CD4-positive, alpha-beta T cell treated with Interleukin-10 for 1 hour (primary cell): ENCODE measurements around the gene UGGT2.
"Not testable (repeated sequence)": the region's sequence is repeated elsewhere in the genome, so short reads cannot be mapped to it uniquely, and the experiment has no call there.

ENCODE experiments used
- DNase-seq: peaks from one replicate; pipeline ENCODE4 v3.0.0-alpha.2; 2020

Gene UGGT2

DNA sequence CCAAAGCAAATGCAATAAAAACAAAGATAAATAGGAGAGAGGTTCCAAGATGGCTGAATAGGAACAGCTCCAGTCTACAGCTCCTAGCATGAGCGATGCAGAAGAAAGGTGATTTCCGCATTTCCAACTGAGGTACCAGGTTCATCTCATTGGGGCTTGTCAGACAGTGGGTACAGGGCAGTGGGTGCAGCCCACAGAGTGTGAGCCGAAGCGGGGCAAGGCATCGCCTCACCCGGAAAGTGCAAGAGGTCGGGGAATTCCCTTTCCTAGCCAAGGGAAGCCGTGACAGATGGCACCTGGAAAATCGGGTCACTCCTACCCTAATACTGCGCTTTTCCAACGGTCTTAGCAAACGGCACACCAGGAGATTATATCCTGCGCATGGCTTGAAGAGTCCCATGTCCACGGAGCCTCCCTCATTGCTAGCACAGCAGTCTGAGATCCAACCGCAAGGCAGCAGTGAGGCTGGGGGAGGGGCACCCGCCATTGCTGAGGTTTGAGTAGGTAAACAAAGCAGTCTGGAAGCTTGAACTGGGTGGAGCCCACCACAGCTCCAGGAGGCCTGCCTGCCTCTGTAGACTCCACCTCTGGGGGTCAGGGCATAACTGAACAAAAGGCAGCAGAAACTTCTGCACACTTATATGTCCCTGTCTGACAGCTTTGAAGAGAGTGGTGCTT lies 6.6 kb downstream of the UGGT2 start:
- not testable (repeated sequence) for DNase-seq

DNA sequence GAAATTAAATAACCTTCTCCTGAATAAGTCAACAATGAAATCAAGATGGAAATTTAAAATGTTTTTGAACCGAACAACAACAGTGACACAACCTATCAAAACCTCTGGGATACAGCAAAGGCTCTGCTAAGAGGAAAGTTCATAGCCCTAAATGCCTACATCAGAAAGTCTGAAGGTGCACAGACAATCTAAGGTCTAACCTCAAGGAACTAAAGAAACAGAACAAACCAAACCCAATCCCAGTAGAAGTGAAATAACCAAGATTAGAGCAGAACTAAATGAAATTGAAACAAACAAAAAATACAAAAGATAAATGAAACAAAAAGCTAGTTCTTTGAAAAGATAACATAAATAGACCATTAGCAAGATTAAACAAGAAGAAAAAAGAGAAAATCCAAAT lies 9.0 kb downstream of the UGGT2 start:
- DNase-seq, result no peak

DNA sequence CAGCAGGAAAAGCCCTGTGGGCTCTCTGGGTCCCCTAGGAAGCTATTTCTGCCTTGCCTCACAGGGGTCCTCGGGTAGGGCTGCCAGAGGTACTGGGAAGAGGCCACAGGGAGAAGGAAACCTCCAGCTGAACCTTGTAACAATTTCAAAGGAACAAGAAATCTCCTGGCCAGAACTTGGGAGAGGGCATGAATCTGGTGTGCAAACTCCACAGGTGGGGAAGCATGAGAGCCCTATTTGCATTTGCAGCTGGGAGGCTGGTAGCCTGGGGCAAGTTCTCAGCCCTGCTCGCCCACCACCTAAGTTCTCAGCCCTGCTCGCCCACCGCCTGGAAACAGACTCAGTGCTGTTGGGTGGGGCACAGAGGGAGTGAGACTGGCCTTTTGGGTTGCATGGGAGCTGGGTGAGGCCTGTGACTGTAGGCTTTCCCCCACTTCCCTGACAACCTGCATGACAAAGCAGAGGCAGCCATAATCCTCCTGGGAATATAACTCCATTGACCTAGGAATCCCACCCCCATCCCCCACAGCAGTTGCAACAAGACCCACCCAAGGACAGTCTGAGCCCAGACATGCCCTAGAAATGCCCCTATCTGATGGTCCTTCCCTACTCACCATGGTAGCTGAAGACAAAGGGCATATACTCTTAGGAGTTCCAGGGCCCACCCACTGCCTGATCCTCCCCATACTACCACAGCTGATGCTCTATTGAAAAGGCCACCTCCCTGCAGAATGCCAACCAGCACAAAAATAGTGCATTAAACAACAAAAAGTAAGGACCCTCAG lies 11.7 kb downstream of the UGGT2 start:
- no peak for DNase-seq

DNA sequence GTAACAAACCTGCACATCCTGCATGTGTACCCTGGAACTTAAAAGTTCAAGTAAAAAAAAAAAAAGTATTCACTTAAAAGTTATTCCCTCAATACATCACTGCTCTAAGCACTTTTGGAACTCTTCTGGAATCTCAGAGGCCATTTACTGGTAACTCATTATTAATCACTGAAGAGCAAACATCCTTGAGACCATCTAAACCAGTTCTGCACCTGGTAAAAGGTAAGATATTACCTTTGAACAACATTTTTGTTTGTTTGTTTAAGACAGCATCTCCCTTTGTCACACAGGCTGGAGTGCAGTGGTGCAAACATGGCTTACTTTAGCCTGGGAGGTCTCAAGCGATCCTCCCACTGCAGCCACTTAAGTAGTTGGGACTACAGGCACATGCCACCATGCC lies 16.7 kb downstream of the UGGT2 start:
- no peak for DNase-seq

DNA sequence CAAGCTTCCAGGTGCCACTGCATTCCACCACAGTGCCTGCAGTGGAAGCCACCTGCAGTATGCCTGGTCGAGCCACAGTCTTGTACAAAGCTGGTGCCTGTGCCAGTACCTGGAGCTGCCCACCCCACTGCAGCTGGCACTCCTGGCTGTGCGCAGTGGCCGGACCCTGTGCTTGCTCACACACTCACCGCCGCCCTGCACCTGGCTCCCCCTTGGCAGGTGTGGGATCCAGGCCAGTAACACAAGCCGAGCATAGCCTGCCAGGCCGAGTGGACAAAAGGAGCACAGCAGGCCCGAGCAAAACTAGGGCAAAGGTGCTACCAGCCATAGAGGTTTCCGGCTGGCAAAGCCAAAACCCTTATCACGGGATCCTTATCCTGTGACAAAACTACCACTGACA lies 18.5 kb downstream of the UGGT2 start:
- DNase-seq, result no peak

DNA sequence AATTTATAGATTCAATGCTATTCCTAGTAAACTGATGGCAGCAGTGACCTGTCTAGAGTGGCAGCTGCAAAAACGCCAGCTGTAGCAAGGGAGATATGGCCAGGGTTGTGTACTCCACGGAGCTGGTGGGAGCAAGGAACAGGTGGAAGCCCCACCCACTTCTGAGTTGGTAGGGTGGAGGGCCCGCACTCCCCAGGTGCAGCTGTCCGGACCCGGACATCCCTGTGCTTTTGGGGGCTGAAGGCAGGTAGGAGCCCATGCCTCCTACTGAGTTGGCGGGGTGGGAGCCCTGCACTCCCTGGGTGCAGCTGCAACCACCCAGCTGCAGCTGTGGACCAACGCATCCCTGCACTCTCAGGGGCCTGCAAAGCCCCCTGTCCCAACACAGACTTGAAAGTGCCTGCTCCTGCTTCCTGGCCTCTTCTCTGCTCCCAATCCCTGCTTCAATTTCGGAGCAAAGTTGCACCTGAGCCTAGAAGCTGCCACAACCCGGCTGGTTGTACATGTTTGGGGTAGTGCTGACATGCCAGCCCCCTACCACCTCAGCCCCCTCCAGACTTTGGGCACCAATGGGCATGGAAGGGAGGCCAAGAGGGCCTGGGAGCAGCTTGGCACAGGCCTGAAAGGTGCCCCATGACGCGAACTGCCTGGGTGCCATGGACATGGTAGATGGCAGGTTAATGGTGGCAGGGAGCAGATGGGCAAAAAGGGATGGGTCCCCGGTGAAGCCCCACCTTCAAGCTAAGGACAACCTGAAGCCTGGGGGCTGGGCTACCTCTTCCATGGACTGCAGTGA lies 19.8 kb downstream of the UGGT2 start:
- DNase-seq, result no peak

DNA sequence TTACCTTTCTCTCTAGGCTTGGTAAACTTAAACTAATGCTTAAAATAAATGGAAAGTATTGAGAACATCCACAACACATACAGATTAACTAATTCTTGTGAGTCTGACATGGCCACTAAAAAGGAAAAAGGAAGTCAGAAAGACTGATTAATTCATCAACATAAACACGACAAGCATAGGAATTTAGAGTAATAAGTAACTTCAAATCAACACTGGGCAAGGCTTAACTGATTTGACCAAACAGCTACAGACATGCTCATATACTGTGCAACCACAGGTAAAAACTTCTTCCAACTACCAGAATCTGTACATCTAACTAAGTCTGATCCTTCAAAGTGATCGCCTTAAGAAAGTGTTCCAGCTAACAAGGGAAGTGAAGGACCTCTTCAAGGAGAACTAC lies 20.5 kb downstream of the UGGT2 start:
- no peak for DNase-seq

DNA sequence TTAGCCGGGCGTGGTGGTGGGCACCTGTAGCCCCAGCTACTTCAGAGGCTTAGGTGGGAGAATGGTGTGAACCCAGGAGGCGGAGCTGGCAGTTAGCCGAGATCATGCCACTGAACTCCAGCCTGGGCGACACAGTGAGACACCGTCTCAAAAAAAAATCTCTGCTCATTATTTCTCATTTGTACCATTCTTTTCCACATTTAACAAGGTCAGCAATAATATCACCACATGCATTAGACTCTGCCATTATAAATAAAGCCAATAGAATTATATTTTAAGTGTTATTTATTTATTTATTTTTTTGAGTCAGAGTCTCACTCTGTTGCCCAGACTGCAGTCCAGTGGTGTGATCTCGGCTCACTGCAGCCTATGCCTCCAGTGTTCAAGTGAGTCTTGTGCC lies 24.2 kb downstream of the UGGT2 start:
- DNase-seq, result no peak

DNA sequence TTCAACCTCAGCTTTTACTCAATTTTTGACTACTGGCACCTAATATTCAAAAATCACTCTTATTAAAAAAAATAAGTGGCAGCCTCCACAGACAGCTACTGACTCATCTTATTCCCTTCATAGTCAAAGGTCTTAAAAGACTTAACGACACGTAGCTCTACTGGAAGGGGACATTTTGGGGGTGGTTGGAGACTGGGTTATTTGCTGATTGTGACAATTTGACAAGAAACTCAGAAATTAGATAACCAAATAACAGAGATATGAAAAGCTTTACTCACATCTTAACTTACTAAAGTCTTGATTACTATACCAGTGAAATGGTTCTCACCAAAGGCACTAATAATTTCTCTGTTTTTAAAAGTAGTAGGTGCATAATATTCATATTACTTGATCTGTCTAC lies 25.7 kb downstream of the UGGT2 start:
- no peak for DNase-seq

DNA sequence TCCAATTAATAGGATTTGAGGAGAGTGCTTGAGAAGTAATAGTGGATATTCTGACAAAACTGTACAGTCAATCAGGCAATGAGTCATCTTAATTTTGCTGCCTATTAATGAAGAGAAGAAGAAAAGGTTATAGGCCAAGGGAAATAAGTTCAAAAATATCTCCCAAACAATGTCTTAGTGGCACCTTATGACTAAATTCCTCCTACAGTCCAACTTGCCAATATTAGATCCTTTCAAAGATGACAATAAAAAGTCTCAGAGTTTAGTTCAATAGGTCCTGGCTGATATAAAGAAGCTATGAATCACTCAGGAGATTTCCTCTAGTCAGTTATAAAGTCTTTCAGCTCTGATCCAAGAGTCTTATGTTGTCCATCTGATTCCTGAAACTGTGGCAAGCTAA lies 27.9 kb downstream of the UGGT2 start:
- DNase-seq, result no peak

DNA sequence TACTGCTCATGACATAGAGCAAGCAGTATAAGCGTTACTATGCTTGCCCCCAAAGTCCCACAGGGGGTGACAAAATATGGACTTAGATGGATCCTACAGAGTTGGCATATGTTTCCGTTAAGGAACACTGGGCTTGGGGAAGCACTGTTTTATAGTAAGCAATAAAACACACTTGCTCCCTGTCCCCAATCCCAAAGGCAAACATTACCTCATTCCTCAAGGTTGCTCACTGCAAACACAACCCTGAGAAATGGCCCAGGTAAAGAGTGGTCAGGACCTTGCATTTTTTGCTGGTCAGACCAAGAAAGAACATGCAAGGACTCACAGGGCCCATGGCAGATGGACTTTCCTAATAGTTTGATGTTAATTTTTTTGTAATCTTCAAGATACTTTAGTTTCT lies 32.3 kb downstream of the UGGT2 start:
- DNase-seq, result no peak

DNA sequence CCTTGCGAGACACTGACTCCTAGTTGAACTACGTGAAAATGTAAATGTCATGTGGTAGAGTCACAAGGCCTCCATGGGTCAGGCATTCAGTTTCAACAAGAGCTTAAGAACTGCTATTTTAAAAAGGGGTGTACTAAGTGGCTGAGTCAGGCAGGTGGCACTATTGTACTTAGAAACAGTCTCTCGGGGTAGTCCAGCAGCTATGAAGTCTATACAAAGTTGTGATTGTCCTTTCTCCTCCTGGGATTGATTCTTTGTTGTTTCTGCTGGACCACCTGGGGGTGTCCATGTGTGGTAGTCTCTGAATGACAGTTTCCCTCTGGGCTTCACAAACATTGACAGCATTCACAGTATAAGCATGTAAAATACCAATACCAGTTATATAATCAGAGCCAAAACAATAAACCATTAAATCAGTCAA lies 33.0 kb downstream of the UGGT2 start:
- no peak for DNase-seq

DNA sequence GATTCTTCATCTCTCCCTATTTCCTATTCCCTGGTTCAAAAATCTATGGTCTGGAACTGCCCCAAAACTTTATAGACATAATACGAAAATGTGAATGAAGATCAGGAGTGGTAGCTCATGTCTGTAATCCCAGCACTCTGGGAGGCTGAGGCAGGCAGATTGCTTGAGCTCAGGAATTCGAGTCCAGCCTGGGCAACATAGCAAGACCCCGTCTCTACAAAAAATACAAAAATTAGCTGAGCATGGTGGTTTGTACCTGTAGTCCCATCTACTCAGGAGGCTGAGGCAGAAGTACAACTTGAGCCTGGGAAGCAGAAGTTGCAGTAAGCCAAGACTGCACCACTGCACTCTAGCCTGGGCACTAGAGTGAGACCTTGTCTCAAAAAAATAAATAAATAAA lies 35.1 kb downstream of the UGGT2 start:
- no peak for DNase-seq

DNA sequence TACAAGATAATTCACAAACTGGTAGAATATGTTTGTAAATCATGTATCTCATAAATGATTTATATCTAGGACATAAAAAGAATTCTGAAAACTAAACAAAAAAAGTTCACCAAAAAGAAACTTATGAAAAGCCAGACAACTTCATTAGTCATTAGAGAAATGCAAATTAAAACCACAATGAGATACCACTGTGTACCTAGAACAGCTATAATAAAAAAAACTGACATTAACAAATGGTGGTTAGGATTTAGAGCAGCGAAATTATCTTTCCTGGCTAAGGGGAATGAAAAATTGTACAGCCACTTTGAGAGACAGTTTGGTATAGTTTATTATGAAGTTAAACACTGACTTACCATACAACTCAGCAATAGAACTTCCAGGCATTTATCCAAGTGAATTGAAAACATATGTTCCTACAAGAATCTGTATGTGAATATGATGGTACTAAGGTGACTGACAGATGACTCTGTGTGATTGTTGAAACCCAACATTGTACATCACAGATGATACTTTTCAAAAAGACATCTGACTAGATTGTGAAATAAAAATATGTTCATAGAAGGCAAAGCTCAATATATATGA lies 41.8 kb downstream of the UGGT2 start:
- no peak for DNase-seq

DNA sequence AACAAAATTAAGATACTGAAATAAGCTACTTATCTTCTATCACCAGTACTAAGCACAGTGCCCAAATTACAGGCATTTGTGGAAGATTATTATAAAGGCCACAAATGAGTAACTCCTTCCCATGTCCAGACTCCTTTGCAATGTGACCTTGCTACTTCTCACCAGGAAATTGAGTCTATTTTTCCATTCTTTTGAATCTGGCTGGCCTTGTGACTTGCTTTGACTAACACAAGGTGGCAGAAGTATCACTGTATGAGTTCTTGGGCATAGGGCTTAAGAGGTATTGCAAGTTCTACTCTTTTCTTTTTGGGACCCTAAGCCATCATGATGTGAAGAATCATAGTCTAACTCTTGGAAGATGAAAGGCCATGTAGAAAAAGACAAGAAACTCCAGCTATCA lies 49.9 kb downstream of the UGGT2 start:
- no peak for DNase-seq

DNA sequence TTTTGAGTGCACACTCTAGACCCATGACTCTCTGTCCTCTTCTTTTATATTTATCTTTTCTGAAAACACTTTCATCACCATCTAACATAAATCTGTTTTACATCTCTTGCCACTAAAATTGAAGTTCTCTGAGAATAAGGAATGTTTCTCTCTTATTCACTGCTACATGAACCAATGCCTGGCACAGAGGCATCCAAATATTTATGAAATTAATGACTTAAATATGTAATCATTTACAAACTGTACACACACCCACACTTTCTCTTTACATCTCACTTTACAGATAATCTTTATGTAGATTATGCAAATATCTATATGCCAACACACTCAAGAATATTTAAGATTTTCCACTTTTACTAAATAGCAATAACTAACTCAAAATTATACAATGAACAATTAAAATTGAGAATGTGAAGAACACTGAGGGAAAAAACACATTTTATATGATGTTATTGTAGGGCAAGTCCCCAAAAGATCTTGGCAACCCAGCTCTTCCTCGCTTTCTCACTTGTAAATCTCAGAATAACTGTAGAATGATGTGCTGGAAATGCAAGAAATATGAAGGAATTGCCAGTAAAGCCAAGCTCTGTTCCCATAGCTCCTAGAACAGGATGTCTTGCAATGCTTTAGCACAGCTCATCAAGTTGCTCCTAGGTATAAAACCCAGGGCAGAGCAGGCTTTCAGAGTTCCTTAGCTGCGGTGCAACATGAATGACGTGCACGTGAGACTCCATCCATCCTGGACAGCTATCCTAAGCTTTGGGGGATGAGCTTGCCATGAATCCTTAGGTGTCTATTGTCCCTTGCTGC lies 50.7 kb downstream of the UGGT2 start:
- DNase-seq, result no peak

DNA sequence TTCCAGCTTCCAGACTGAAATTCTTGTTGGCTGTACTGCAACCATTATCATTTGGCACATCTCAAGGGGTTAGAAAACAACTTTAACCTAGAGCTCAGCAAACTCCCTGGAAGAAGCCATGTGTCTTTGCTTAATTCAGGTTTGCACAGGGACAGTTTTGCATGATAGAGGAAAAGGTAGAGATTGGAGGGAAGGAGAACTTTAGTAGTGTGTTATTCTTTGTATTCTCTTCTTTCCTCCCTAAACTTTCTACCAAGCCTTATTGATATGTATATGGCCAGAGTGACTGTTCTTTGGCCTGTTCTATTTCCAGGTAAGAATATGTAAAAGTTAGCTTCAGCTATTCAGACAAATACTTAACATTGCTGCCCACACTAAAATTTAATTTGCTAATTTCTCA lies 53.1 kb downstream of the UGGT2 start:
- no peak for DNase-seq

DNA sequence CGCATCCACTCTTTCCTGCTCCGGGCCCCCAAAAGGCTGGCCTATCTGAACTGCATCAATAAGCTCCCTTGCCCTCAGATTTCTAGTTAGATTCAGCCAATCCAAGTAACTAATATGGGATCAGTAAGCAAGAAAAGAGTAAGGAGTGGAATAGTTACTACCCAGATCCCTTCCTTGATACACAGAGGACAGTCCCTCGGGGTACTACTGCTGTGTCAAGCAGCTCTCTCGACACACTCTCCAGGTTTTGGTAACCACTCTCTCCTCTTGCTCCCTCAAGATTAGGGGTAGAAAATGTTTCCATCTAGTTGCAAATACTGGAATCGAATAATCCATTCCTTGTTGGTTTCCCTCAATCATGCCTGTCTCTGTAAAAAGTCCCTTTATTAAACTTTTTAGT lies 65.4 kb downstream of the UGGT2 start:
- no peak for DNase-seq

DNA sequence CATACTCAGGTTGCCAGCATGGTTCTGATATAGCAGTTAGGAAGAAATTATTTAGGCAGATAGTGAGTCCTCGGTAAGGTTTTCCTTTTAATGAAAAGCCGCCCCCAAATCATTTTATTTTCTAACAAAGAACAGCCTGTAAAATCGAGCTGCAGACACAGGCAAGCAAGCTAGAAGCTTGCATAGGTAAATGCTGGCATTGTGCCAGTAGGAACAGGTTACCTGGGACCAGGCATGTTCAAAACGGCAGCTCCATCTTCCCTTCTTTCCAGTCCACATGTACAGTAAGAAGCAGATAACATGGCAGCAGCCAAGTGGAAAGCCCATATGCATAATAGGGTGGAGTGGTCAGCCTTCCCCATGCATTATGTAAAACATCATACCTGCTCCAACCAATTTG lies 71.1 kb downstream of the UGGT2 start:
- DNase-seq, result no peak

DNA sequence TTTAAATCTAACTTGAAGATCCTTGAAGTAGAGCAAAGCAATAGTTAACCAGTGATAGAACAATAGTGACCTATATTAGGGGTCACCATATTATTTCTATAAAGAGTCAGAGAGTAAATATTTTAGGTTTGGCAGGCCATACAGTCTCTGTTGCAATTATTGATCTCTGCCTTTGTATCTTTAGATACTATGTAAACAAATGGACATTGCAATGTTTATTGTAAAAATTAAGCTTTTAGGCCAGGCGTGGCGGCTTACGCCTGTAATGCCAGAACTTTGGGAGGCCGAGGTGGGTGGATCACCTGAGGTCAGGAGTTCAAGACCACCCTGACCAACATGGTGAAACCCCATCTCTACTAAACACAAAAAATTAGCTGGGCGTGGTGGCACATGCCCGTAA lies 80.5 kb downstream of the UGGT2 start:
- not testable (repeated sequence) for DNase-seq

DNA sequence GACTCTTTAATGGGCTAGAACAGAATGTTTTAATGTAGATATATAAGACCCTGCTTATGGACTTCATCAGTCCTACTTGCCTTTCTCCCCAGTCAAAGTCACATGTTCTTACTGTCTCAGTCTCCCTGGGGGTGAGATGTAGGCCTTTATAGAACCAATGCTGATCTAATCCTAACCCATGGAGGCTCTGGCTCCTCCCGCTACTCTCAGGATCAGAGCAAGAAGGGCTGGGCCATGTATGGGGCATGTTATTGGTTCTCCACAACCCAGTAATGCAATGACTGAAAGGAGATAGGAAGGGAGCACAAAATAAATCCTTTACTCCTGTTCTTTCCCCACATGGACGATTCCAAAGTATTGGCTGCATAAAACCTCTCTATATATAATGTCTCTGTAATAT lies 82.3 kb downstream of the UGGT2 start:
- no peak for DNase-seq

DNA sequence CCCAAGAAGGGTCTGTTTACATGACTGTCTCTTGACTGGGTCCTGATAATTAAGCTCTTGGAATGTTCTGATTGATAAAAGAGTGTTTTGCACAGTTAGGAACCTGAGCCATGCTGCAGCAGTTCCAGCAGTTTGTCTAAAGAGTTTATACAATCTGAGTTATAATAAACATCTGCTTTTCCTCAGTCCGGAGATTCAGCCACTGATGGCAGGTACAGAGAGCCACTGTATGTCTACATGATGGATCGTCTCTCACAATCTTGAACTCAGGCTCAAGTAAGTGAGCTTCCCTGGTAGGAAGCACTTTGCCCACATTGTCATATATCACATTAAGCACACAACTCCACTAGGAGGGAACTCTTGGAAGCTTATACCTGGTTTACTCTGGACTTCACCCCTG lies 84.3 kb downstream of the UGGT2 start:
- no peak for DNase-seq

DNA sequence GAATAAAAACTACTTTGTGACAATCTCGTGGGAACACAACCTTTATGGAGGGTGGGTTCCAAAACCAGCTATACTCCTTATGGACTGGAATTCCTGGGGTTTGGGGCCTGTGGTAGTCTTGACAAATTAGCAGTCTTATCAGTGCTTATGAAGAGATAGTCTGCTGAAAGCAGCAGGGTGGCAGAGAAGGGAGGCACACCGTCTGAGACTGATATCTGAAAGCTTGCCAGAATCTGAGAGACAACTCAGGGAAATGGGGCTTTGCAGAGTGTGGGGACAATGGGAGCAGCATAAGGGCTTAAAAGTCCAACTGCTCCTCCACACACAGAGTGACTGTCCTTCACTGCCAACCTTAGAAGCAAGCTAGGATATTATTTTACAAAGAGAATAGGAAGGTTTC lies 95.9 kb downstream of the UGGT2 start:
- DNase-seq, result no peak
